ENCODE measurements around the gene QRFP.
A peak's percentile ranks its signal among the peaks of the same experiment; 100 is the strongest.

Gene QRFP

DNA sequence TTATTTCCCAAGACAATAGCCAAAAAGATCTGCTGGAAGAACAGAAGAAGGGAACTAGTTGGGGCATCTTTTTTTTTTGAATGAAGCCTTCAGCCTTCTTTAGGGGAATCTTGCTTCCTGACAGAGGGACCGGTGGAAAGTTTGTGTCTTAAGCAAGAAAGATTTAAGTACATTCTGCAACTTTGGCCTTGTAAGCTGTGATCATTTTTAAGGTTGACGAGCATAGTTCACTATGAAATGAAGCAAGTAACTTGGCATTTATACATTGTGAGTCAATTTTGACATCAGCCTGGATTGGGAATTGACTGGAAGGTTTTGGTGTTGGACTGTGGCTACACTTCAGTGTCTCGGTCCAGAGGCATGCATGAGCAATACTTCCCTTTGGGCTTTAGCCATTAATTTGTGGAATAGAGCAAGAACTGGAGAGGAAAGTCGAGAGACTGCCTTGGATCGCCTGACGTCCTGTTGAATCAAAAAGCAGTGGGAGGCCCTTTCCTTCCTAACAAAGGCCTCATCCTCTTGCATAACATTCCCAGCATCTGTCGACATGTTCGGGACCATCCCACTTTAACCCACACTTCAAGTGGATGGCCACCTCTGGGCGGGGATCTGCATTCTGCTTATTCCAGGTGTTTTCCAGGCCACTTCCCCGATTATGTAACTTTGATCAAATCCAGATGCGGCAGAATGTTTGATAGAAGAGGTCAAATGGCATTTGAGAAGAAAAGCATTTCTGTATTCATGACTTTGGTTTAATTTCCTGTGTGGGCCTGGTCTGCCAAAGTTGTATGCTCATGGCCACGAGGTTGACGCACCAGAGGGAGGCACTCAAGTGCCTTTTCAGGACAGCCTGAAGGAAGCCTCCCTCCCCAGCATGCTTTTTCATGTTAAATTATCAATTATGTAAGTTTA lies 49.0 kb downstream of the QRFP start:
- H3K9me3 ChIP-seq (ENCODE audit: insufficient read depth, low read depth, low read length): no peaks in the 10 kb centered on the region
- no peaks in the 10 kb centered on the region for H3K27me3 ChIP-seq (ENCODE audit: insufficient read depth, low read length)
- peaks cover 28% of the 10 kb centered on the region for H3K4me1 ChIP-seq (ENCODE audit: insufficient read depth, low read length)
- no peaks in the 10 kb centered on the region for H3K36me3 ChIP-seq (ENCODE audit: insufficient read depth, low read length)
- no peak overlapping the region for H3K4me3 ChIP-seq (ENCODE audit: low read length)
- 41% methylated on average over 13 of the region's 13 CpGs for WGBS
- H3K9ac ChIP-seq (ENCODE audit: low read depth, low read length): no peak overlapping the region
- H3K27ac ChIP-seq (ENCODE audit: low read depth, low read length): peak overlapping the region; percentile 77

- Histone ChIP-seq H3K9ac (ENCODE audit: low read depth, low read length) (no peak overlapping the region), H3K27me3 (ENCODE audit: insufficient read depth, low read length) (no peaks in the 10 kb centered on the region), H3K4me3 (ENCODE audit: low read length) (no peak overlapping the region), H3K36me3 (ENCODE audit: insufficient read depth, low read length) (no peaks in the 10 kb centered on the region), H3K4me1 (ENCODE audit: insufficient read depth, low read length) (peaks cover 34% of the 10 kb centered on the region), H3K27ac (ENCODE audit: low read depth, low read length) (peak overlapping the region; percentile 77), H3K9me3 (ENCODE audit: insufficient read depth, low read depth, low read length) (no peaks in the 10 kb centered on the region)
- 89% methylated on average over 12 of the region's 12 CpGs for WGBS
Observed at GRCh38 chr9:130846487-130847305, 49.9 kb downstream of the QRFP start.

DNA sequence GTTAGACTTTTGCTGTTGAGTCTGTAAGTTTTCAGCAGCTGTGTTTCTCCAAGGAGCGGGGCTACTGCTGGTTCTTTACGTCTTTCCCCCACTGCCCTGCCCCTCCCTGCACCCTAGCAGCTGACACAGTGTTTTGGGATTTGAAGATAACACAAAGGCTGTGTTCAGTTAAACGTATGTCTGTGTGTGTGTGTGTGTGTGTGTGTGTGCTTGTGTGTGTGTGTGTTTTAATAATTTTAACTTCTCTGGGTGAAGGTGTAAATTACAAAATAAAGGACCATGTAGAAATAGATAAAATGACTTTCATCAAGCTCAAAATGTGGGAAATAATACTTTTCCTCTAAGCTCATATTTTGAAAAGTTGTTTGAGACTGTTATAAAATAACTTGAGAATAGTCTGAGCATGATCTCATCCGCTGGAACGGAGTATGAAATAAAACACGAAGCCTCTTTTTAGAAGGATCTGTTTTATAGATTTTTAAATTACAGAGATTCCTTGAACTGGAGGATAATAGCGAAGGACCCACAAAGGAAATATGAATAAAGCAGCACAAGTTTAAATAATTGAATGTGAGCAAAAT lies 50.6 kb downstream of the QRFP start:
- H3K27ac ChIP-seq (ENCODE audit: low read depth, low read length): no peak overlapping the region
- no peak overlapping the region for H3K4me3 ChIP-seq (ENCODE audit: low read length)
- peaks cover 34% of the 10 kb centered on the region for H3K4me1 ChIP-seq (ENCODE audit: insufficient read depth, low read length)
- H3K9me3 ChIP-seq (ENCODE audit: insufficient read depth, low read depth, low read length): no peaks in the 10 kb centered on the region
- no peaks in the 10 kb centered on the region for H3K27me3 ChIP-seq (ENCODE audit: insufficient read depth, low read length)
- H3K36me3 ChIP-seq (ENCODE audit: insufficient read depth, low read length): no peaks in the 10 kb centered on the region
- no peak overlapping the region for H3K9ac ChIP-seq (ENCODE audit: low read depth, low read length)
- WGBS: 81% methylated on average over 7 of the region's 7 CpGs

DNA sequence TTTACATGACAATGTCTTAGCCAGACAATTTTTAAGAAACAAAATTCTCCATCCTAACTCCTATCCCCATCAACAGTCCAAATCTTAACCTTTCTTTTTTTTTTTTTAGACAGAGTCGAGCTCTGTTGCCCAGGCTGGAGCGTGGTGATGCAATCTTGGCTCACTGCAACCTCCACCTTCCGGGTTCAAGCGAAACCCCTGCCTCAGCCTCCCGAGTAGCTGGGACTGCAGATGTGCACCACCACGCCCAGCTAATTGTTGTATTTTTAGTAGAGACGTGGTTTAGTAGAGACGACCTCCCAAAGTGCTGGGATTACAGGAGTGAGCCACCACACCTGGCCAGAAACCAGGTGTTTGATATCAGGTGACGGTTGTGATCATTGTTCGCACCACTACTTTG lies 51.4 kb downstream of the QRFP start:
- Histone ChIP-seq H3K36me3 (ENCODE audit: insufficient read depth, low read length) (no peaks in the 10 kb centered on the region), H3K27ac (ENCODE audit: low read depth, low read length) (no peak overlapping the region), H3K9me3 (ENCODE audit: insufficient read depth, low read depth, low read length) (no peaks in the 10 kb centered on the region), H3K9ac (ENCODE audit: low read depth, low read length) (no peak overlapping the region), H3K4me3 (ENCODE audit: low read length) (no peak overlapping the region), H3K27me3 (ENCODE audit: insufficient read depth, low read length) (no peaks in the 10 kb centered on the region), H3K4me1 (ENCODE audit: insufficient read depth, low read length) (peaks cover 34% of the 10 kb centered on the region)
- WGBS: 88% methylated on average over 10 of the region's 10 CpGs

DNA sequence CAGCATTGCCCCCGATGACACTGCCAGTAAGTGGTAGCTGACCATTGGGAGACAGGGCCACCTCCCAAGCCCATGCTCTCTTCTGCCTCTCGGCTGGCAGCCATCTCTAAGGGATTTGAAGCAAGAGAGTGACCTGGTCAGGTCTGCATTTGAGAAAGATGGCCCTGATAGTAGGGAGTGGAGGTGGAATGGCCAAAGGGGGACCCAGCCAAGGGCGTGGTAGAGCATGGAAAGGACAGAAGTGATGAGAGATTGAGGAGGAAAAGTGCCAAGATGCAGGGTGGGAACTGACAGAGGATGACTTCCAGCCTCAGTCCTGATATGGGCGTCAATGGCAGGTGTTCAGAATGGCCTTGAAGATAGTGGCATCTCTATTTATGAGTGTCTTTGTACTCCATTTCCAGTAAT lies 52.6 kb downstream of the QRFP start:
- Histone ChIP-seq H3K4me3 (ENCODE audit: low read length) (no peak overlapping the region), H3K27ac (ENCODE audit: low read depth, low read length) (no peak overlapping the region), H3K9me3 (ENCODE audit: insufficient read depth, low read depth, low read length) (no peaks in the 10 kb centered on the region), H3K4me1 (ENCODE audit: insufficient read depth, low read length) (peaks cover 46% of the 10 kb centered on the region), H3K27me3 (ENCODE audit: insufficient read depth, low read length) (no peaks in the 10 kb centered on the region), H3K36me3 (ENCODE audit: insufficient read depth, low read length) (no peaks in the 10 kb centered on the region), H3K9ac (ENCODE audit: low read depth, low read length) (no peak overlapping the region)
- WGBS: 96% methylated on average over 4 of the region's 4 CpGs

DNA sequence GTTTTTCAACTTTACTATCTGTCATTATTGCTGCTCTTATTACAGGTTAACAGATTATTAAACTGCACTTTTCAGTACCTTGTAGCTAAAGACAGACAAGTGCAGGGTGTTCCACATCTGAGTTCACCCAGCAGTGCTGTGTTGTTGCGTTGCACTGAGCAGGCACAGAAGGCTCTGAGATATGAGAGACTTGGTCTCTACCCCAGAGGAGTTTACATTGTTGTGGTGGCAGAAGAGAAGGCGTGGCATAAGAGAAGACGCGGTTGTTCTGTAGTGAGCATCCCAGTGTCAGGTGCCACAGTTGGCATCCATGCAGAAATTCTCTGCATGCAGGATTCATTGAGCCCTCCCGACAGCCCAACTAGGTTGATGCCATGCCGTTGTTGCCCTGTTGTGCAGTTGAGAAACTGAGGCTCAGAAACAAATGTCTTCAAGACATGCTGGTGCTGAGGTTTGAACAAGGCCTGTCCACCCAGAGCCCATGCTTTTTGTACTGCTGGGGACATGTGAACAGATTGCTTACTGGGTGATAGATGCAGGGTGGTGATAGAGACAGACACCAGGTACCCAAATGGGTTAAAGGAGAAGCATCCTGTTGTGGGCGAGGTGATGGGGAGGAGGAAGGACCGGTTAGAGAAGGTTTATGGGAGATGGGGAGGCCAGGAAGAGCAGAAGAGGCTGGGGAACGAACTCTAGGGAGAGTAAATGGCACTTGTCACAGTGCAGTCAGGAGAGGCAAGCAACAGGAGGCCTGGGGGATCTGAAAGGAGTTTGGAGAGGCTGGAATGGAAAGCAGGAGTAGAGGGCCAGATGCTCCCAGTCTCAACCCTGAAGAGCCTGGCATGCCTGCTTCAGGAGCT lies 53.3 kb downstream of the QRFP start:
- Histone ChIP-seq H3K27ac (ENCODE audit: low read depth, low read length) (no peak overlapping the region), H3K4me3 (ENCODE audit: low read length) (no peak overlapping the region), H3K27me3 (ENCODE audit: insufficient read depth, low read length) (no peaks in the 10 kb centered on the region), H3K9me3 (ENCODE audit: insufficient read depth, low read depth, low read length) (no peaks in the 10 kb centered on the region), H3K4me1 (ENCODE audit: insufficient read depth, low read length) (peaks cover 47% of the 10 kb centered on the region), H3K36me3 (ENCODE audit: insufficient read depth, low read length) (no peaks in the 10 kb centered on the region), H3K9ac (ENCODE audit: low read depth, low read length) (no peak overlapping the region)
- WGBS: 92% methylated on average over 9 of the region's 9 CpGs

Data from HUES64 (cell line).